Osteoblast (primary cell): Measurements from ENCODE around the gene MAST1. TPM values are rescaled to one million over a fixed set of nuclear protein-coding genes. Genes with fewer than 3 reads are reported as not detected.

Source experiments
- DNase-seq: peaks from one replicate; pipeline ENCODE4 v3.0.0; 2011; ENCODE audit warnings: low spot score, mixed read lengths; ENCODE audit not compliant: insufficient read length; ENCODE audit errors: missing footprints
- H2AFZ ChIP-seq: 2 replicates; pipeline ENCODE4 v1.6.0; 2011; ENCODE audit warnings: mild to moderate bottlenecking, low read length
- H3K27ac ChIP-seq: 2 replicates; pipeline ENCODE4 v1.5.1; 2011; ENCODE audit warnings: mild to moderate bottlenecking, low read depth, low read length, moderate library complexity
- H3K27me3 ChIP-seq: 2 replicates; pipeline ENCODE4 v1.6.0; 2012; ENCODE audit warnings: mild to moderate bottlenecking, control low read depth, inconsistent platforms, low read length, moderate library complexity; ENCODE audit not compliant: insufficient read depth
- H3K36me3 ChIP-seq: 2 replicates; pipeline ENCODE4 v1.5.1; 2011; ENCODE audit warnings: mild to moderate bottlenecking, low read length, control low read depth, moderate library complexity; ENCODE audit not compliant: insufficient read depth
- H3K4me1 ChIP-seq: 2 replicates; pipeline ENCODE4 v1.5.1; 2011; ENCODE audit warnings: mild to moderate bottlenecking, low read length, control low read depth, moderate library complexity; ENCODE audit not compliant: insufficient read depth
- H3K4me2 ChIP-seq: 2 replicates; pipeline ENCODE4 v1.6.0; 2011; ENCODE audit warnings: mild to moderate bottlenecking, low read length; ENCODE audit not compliant: insufficient read depth
- H3K4me3 ChIP-seq: fragments of 200-600 bp; sonication (generic); 3 replicates; pipeline ENCODE4 v1.5.1; 2012; ENCODE audit warnings: mild to moderate bottlenecking, low read length, inconsistent platforms; ENCODE audit not compliant: insufficient read depth
- H3K79me2 ChIP-seq: 2 replicates; pipeline ENCODE4 v1.6.0; 2012; ENCODE audit warnings: mild to moderate bottlenecking, low read length, control low read depth, inconsistent platforms; ENCODE audit not compliant: insufficient read depth
- H3K9me3 ChIP-seq: 2 replicates; pipeline ENCODE4 v1.5.1; 2011; ENCODE audit warnings: low read depth, low read length, control low read depth
- H4K20me1 ChIP-seq: 2 replicates; pipeline ENCODE4 v1.6.0; 2012; ENCODE audit warnings: mild to moderate bottlenecking, low read length, control low read depth; ENCODE audit not compliant: insufficient read depth
- total RNA-seq: library from RNA; depleted of rRNA; stranded (reverse); fragments of >200 nt; gene quantifications from 2 replicates; pipeline ENCODE4 v1.2.3, GENCODE V29; 2012
- TF ChIP-seq, protein P1 (sequence below): IDR thresholded peaks from 2 replicates; pipeline ENCODE4 v1.5.1; 2011; ENCODE audit warnings: mild to moderate bottlenecking, low read depth, low read length, moderate library complexity; ENCODE audit errors: extremely low read depth

The MAST1 gene
- total RNA-seq, 1 donor: 0.72 TPM

DNA sequence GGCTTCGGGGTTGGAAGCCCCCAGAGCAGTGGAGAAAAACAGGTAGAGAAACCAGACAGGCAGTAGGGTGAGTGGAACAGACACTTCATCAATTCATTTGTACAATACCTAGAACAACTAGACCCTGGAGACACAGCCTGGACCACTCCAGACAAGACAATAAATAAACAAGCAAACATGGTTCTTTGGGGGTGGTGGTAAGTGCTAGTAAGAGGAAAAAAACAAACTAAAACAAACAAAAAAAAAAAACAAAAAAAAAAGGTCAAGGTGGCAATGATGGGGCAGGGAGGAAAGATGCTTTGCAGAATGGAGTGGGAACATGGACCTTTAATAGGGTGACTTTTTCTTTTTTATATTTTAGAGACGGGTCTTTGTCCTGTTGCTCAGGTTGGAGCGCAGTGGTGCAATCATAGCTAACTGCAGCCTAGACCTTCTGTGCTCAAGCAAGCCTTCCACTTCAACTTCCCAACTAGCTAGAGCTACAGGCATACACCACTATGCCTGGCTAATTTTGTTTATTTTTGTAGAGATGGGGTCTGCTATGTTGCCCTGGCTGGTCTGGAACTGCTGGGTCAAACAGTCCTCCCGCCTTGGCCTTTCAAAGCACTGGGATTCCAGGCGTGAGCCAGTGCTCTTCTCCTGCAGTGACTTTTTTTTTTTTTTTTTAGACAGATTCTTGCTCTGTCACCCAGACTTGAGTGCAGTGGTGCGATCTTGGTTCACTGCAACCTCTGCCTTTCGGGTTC lies 43.9 kb upstream of the MAST1 start:
- H2AFZ ChIP-seq: no peak overlapping the region
- TF ChIP-seq, protein P1, sequence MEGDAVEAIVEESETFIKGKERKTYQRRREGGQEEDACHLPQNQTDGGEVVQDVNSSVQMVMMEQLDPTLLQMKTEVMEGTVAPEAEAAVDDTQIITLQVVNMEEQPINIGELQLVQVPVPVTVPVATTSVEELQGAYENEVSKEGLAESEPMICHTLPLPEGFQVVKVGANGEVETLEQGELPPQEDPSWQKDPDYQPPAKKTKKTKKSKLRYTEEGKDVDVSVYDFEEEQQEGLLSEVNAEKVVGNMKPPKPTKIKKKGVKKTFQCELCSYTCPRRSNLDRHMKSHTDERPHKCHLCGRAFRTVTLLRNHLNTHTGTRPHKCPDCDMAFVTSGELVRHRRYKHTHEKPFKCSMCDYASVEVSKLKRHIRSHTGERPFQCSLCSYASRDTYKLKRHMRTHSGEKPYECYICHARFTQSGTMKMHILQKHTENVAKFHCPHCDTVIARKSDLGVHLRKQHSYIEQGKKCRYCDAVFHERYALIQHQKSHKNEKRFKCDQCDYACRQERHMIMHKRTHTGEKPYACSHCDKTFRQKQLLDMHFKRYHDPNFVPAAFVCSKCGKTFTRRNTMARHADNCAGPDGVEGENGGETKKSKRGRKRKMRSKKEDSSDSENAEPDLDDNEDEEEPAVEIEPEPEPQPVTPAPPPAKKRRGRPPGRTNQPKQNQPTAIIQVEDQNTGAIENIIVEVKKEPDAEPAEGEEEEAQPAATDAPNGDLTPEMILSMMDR: no peak
- H3K4me1 ChIP-seq: peaks cover 16% of the 10 kb centered on the region
- H3K4me3 ChIP-seq: peak overlapping the region; percentile 98
- DNase-seq: no peak
- H3K36me3 ChIP-seq: peaks cover 1% of the 10 kb centered on the region
- H3K4me2 ChIP-seq: peak overlapping the region; percentile 88
- peaks cover 12% of the 10 kb centered on the region for H4K20me1 ChIP-seq
- no peaks in the 10 kb centered on the region for H3K9me3 ChIP-seq
- peaks cover 21% of the 10 kb centered on the region for H3K79me2 ChIP-seq
- peak overlapping the region; percentile 92 for H3K27ac ChIP-seq
- no peaks in the 10 kb centered on the region for H3K27me3 ChIP-seq

- TF ChIP-seq, protein P1: no peak
- Histone ChIP-seq H3K27ac (peak overlapping the region; percentile 92), H3K9me3 (no peaks in the 10 kb centered on the region), H3K4me3 (no peak overlapping the region), H2AFZ (no peak overlapping the region), H3K4me1 (peaks cover 14% of the 10 kb centered on the region), H3K27me3 (no peaks in the 10 kb centered on the region), H3K36me3 (peaks cover 7% of the 10 kb centered on the region), H3K79me2 (peaks cover 23% of the 10 kb centered on the region), H3K4me2 (no peak overlapping the region), H4K20me1 (peaks cover 12% of the 10 kb centered on the region)
- no peak for DNase-seq
These were observed 43.3 kb upstream of the MAST1 start for GRCh38 chr19:12794971-12795381.

- DNase-seq: peak; percentile 98
- Histone ChIP-seq H2AFZ (no peak overlapping the region), H3K27me3 (no peaks in the 10 kb centered on the region), H3K4me3 (peak overlapping the region; percentile 26), H3K27ac (no peak overlapping the region), H4K20me1 (peaks cover 15% of the 10 kb centered on the region), H3K4me2 (peak overlapping the region; percentile 33), H3K79me2 (peaks cover 28% of the 10 kb centered on the region), H3K4me1 (peaks cover 12% of the 10 kb centered on the region), H3K36me3 (peaks cover 8% of the 10 kb centered on the region), H3K9me3 (no peaks in the 10 kb centered on the region)
- TF ChIP-seq, protein P1: peak; percentile 97
These were observed 41.9 kb upstream of the MAST1 start for GRCh38 chr19:12796146-12797071.
